Sigmoid colon (tissue), 7 donors: Measurements from ENCODE around the gene GRIK4. TPM values are rescaled to one million over a fixed set of nuclear protein-coding genes. Genes with fewer than 3 reads are reported as not detected.
"Not testable (repeated sequence)": the region's sequence is repeated elsewhere in the genome, so short reads cannot be mapped to it uniquely, and the experiment has no call there.

Experiments
- DNase-seq: peaks from one replicate; pipeline ENCODE4 v3.0.0-alpha.2; 2019
- H3K27ac ChIP-seq, 4 donors: fragments of 200-600 bp; sonication (generic); one replicate each; pipeline ENCODE4 v1.5.1; 2016 to 2019; ENCODE audit warnings: mild to moderate bottlenecking in 1 of 4
- H3K27me3 ChIP-seq, 3 donors: fragments of 200-600 bp; sonication (generic); one replicate each; pipeline ENCODE4 v1.5.1; 2019; ENCODE audit warnings: mild to moderate bottlenecking in 1 of 3
- H3K36me3 ChIP-seq, 4 donors: fragments of 200-600 bp; sonication (generic); one replicate each; pipeline ENCODE4 v1.5.1; 2016 to 2019
- H3K4me1 ChIP-seq, 4 donors: fragments of 200-600 bp; sonication (generic); one replicate each; pipeline ENCODE4 v1.5.1; 2017 to 2019
- H3K4me3 ChIP-seq, 4 donors: fragments of 200-600 bp; sonication (generic); one replicate each; pipeline ENCODE4 v1.5.1; 2017 to 2019; ENCODE audit warnings: mild to moderate bottlenecking in 2 of 4, moderate library complexity in 1 of 4
- H3K9me3 ChIP-seq, 4 donors: fragments of 200-600 bp in 3 of 4; sonication (generic) in 3 of 4; one replicate each; pipeline versions ENCODE4 v1.5.1 to v1.6.1; 2013 to 2019
- EP300 ChIP-seq, 4 donors: sonication (generic); formaldehyde crosslinking; IDR thresholded peaks; one replicate each; pipeline ENCODE4 v1.6.1; 2017; ENCODE audit warnings: antibody characterized with exemption in 4 of 4
- POLR2A ChIP-seq, 2 donors: fragments of 450-650 bp; IDR thresholded peaks; one replicate each; pipeline ENCODE4 v1.6.1; 2016; ENCODE audit warnings: antibody characterized with exemption in 2 of 2, mild to moderate bottlenecking in 2 of 2, moderate library complexity in 2 of 2
- POLR2AphosphoS5 ChIP-seq, 4 donors: sonication (generic); formaldehyde crosslinking; IDR thresholded peaks; one replicate each; pipeline ENCODE4 v1.6.1; 2017; ENCODE audit warnings: antibody characterized with exemption in 4 of 4
- WGBS, 2 donors: extraction: QIAGEN DNeasy Blood & Tissue Kit; methylation state at CpG; one replicate each; pipeline ENCODE4 v1.1.7; 2013; 5-methylcytosine and 5-hydroxymethylcytosine counted together
- intact Hi-C: fragments of 100-400 bp; cut with DNase I; formaldehyde crosslinking; loops from one replicate; pipeline ENCODE4 v1.15.1; 2023
- polyA plus RNA-seq, 3 donors: library from polyadenylated mRNA; stranded (reverse); fragments of 200-250 nt; gene quantifications; one replicate each; pipeline ENCODE4 v1.2.3, GENCODE V29; 2013
- total RNA-seq, 4 donors: library from RNA; depleted of rRNA; stranded (reverse); fragments of >200 nt; gene quantifications; one replicate each; pipeline ENCODE4 v1.1.0, GENCODE V29; 2016
- TF ChIP-seq, protein P1 (sequence below), 4 experiments: fragments of 450-650 bp in 3 of 4; fragments of 200-600 bp in 1 of 4; IDR thresholded peaks; one replicate each; pipeline ENCODE4 v1.5.1; 2016 to 2019; ENCODE audit warnings: antibody characterized with exemption in 4 of 4, mild to moderate bottlenecking in 3 of 4, moderate library complexity in 2 of 4
- donor health status: healthy with polysubstance abuse.
- donor health status: Bipolar disorder and iron deficiency.
- donor health status: healthy.

The GRIK4 gene
- total and polyA plus RNA-seq, 7 donors: 0.10 to 0.36 (median 0.27) TPM; not detected in 4

DNA sequence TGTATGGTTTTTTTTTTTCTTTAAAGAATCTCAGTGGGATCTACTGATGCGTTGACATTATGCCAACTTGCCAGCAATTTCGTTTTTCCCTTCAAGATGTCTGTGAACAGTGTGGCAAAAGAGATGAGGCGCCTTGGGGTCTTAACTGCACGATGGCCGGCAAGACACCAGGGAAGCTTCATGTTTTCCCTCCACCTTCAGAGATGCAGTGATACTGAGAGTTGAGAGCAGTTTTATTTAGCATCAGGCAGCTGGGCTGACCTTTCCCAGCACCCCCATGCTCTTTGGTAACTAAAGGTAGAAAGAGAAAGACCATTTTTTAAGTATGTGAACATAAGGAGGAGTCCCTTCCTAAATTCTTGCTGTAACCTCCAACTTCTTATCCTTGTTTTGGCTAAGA, 11.7 kb upstream of the GRIK4 start:
- peaks cover 0 to 28% (median 14%) of the 10 kb centered on the region in 4 donors for H3K4me1 ChIP-seq
- intact Hi-C loops: no loop called here
- no peak overlapping the region for H3K27ac ChIP-seq
- H3K4me3 ChIP-seq: no peak overlapping the region
- WGBS, 2 donors: 77% methylated on average over 5 of the region's 5 CpGs
- DNase-seq: no peak
- no peaks in the 10 kb centered on the region for H3K27me3 ChIP-seq
- no peaks in the 10 kb centered on the region for H3K36me3 ChIP-seq
- H3K9me3 ChIP-seq: no peaks in the 10 kb centered on the region
- no peak for TF ChIP-seq POLR2AphosphoS5 (IDR thresholded peaks at IDR 0.05)
- no peak for TF ChIP-seq POLR2A (IDR thresholded peaks at IDR 0.05)
- TF ChIP-seq, protein P1, sequence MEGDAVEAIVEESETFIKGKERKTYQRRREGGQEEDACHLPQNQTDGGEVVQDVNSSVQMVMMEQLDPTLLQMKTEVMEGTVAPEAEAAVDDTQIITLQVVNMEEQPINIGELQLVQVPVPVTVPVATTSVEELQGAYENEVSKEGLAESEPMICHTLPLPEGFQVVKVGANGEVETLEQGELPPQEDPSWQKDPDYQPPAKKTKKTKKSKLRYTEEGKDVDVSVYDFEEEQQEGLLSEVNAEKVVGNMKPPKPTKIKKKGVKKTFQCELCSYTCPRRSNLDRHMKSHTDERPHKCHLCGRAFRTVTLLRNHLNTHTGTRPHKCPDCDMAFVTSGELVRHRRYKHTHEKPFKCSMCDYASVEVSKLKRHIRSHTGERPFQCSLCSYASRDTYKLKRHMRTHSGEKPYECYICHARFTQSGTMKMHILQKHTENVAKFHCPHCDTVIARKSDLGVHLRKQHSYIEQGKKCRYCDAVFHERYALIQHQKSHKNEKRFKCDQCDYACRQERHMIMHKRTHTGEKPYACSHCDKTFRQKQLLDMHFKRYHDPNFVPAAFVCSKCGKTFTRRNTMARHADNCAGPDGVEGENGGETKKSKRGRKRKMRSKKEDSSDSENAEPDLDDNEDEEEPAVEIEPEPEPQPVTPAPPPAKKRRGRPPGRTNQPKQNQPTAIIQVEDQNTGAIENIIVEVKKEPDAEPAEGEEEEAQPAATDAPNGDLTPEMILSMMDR (IDR thresholded peaks at IDR 0.05): no peak
- no peak for TF ChIP-seq EP300 (IDR thresholded peaks at IDR 0.05)

DNA sequence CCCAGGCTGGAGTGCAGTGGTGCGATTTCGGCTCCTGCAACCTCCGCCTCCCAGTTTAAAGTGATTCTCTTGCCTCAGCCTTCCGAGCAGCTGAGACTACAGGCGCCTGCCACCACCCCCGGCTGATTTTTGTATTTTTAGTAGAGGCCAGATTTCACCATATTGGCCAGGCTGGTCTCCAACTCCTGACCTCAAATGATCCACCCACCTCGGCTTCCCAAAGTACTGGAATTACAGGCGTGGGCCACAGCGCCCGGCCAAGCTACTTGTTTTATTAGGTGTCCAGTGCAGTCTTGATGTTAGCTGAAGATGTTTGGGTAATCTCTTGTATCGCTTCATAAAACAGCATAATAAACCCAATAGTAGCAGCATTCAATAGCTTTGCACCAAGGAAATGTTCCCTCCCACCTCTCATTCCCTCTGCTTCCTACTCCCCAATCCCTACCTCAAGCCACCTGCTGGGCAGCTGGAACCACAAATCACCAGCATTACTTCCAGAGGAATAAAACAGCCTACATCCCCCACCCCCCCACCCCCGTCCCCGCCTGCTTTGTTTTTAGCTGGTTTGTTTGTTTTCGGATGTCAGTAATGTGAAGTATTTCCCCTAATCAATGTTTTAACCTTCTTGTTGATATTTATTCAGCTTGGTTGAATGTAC, 11.0 kb upstream of the GRIK4 start:
- no peak overlapping the region for H3K4me3 ChIP-seq
- TF ChIP-seq POLR2AphosphoS5 (IDR thresholded peaks at IDR 0.05) (no peak), POLR2A (IDR thresholded peaks at IDR 0.05) (no peak), EP300 (IDR thresholded peaks at IDR 0.05) (no peak)
- TF ChIP-seq, protein P1 (IDR thresholded peaks at IDR 0.05): no peak
- no peaks in the 10 kb centered on the region for H3K27me3 ChIP-seq
- WGBS, 2 donors: 43 to 53% methylated on average over 14 of the region's 14 CpGs
- no peak overlapping the region for H3K27ac ChIP-seq
- H3K9me3 ChIP-seq: no peaks in the 10 kb centered on the region
- H3K36me3 ChIP-seq: no peaks in the 10 kb centered on the region
- DNase-seq: no peak
- peaks cover 0 to 28% (median 14%) of the 10 kb centered on the region in 4 donors for H3K4me1 ChIP-seq
- intact Hi-C loops: no loop called here

DNA sequence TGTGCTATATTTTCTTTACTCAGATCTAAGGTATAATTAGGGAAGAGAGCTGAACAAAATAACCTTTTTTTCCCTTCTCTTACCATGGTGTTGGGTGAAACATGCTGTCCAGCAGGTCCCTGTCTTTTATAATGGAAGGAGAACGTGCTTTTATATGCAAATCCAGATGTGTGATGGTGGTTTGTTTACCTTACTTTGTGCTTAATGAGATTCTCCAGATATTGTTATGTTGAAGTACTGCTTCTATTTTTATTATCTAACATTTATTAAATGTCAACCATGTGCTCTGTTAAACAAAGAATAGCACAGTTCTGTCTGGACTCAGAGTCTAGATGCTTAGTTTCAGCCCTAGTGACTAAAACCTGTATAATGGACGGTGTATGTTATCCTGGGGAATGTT, 10.1 kb upstream of the GRIK4 start:
- DNase-seq: no peak
- TF ChIP-seq, protein P1 (IDR thresholded peaks at IDR 0.05): no peak
- TF ChIP-seq EP300 (IDR thresholded peaks at IDR 0.05): peak in 1 of 4 donors; percentile 11
- peak in 3 of 4 donors; percentile 18 to 76 (median 56) for TF ChIP-seq POLR2AphosphoS5 (IDR thresholded peaks at IDR 0.05)
- TF ChIP-seq POLR2A (IDR thresholded peaks at IDR 0.05): no peak
- WGBS, 2 donors: 36 to 51% methylated on average over 2 of the region's 2 CpGs
- intact Hi-C loops: no loop called here
- Histone ChIP-seq H3K4me1 (peaks cover 0 to 23% (median 14%) of the 10 kb centered on the region in 4 donors), H3K27me3 (no peaks in the 10 kb centered on the region), H3K27ac (peak overlapping the region in 1 of 4 donors; percentile 9), H3K4me3 (no peak overlapping the region), H3K36me3 (no peaks in the 10 kb centered on the region), H3K9me3 (no peaks in the 10 kb centered on the region)

DNA sequence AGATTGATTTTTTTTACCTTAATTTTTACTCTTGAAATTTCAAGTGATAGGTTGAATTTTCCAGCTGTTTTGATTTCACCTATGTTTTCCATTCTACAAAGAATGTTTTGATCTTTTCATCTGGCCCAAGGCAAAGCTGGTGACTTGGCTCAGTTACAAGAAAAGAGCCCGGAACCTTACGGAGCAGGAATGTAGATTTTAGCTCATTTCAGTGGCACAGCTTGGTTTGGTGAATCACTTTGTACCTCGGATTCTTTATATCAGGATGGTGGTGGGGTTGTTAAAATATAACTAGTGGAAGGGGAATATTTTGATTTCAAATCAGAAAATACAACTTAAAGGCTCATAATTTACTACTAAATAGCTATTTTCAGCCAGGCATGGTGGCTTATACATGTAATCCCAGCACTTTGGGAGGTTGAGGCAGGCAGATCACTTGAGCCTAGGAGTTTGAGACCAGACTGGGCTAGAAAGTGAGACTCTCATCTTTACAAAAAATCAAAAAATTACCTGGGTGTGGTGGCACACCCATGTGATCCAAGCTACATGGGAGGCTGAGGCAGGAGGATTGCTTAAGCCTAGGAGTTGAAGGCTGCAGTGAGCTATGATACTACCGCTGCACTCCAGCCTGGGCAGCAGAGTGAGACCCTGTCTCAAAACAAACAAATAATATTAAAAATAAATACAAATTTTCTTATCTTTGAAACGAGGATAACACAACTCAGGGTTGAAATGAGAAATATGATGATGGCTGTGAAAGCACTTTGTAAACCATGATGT, 9.4 kb upstream of the GRIK4 start:
- Histone ChIP-seq H3K27me3 (no peaks in the 10 kb centered on the region), H3K4me3 (no peak overlapping the region), H3K27ac (peak overlapping the region in 1 of 4 donors; percentile 9), H3K4me1 (peaks cover 0 to 23% (median 14%) of the 10 kb centered on the region in 4 donors), H3K9me3 (no peaks in the 10 kb centered on the region), H3K36me3 (no peaks in the 10 kb centered on the region)
- intact Hi-C loops: no loop called here
- no peak for DNase-seq
- WGBS, 2 donors: 56 to 75% methylated on average over 5 of the region's 5 CpGs
- TF ChIP-seq POLR2A (IDR thresholded peaks at IDR 0.05) (no peak), EP300 (IDR thresholded peaks at IDR 0.05) (no peak), POLR2AphosphoS5 (IDR thresholded peaks at IDR 0.05) (no peak)
- TF ChIP-seq, protein P1 (IDR thresholded peaks at IDR 0.05): no peak

DNA sequence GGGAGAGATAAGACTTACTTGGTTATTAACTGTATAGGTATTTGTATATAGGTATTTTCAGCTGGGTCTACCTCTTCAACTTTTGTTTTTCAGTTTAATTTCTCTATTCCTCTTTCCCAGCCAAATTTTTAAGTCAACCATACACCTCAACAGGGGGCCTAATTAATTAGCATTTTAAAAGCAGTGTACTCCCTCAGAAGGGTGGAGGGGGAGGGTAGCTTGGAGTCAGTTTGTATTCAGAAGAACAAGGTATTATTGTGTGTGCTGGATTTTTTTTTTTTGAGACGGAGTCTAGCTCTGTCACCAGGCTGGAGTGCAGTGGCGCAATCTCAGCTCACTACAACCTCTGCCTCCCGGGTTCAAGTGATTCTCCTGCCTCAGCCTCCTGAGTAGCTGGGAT, 8.0 kb upstream of the GRIK4 start:
- H3K27ac ChIP-seq, H3K9me3 ChIP-seq, DNase-seq, intact Hi-C loops, H3K27me3 ChIP-seq, H3K4me3 ChIP-seq, H3K36me3 ChIP-seq: not testable (repeated sequence)
- H3K4me1 ChIP-seq: peaks cover 0 to 23% (median 14%) of the 10 kb centered on the region in 4 donors
- WGBS, 2 donors: 67 to 71% methylated on average over 3 of the region's 3 CpGs
